Natural killer cell (primary cell): ENCODE results near the gene TAS2R46. TPM values are rescaled to one million over a fixed set of nuclear protein-coding genes. Genes with fewer than 3 reads are reported as not detected.

ENCODE experiments used
- ATAC-seq, 3 donors: fragments of 150-1000 bp in 2 of 3; fragments of 200-7000 bp in 1 of 3; cut with Tn5 transposase; 1 replicate in 1 of 3; 2 replicates in 2 of 3; pipeline ENCODE4 v1.10.0; 2021; ENCODE audit warnings: mild to moderate bottlenecking in 2 of 3, moderate library complexity in 2 of 3
- DNase-seq, 2 donors: peaks; one replicate each; pipeline versions ENCODE4 v3.0.0 to v3.0.0-alpha.2; 2013 to 2021; ENCODE audit warnings: mixed read lengths in 1 of 2
- H3K27ac ChIP-seq: one replicate; pipeline ENCODE4 v1.5.1; 2013; ENCODE audit warnings: mild to moderate bottlenecking, low read length
- H3K27me3 ChIP-seq: one replicate; pipeline ENCODE4 v1.6.1; 2013; ENCODE audit warnings: low read length; ENCODE audit not compliant: control insufficient read depth, insufficient read depth
- H3K36me3 ChIP-seq: one replicate; pipeline ENCODE4 v1.6.1; 2013; ENCODE audit warnings: low read length; ENCODE audit not compliant: control insufficient read depth, insufficient read depth
- H3K4me1 ChIP-seq: one replicate; pipeline ENCODE4 v1.6.1; 2013; ENCODE audit warnings: low read length; ENCODE audit not compliant: control insufficient read depth, insufficient read depth
- H3K4me3 ChIP-seq: one replicate; pipeline ENCODE4 v1.5.1; 2013; ENCODE audit warnings: low read length
- H3K9me3 ChIP-seq: one replicate; pipeline ENCODE4 v1.6.1; 2013; ENCODE audit warnings: low read length; ENCODE audit not compliant: control insufficient read depth, insufficient read depth
- H3K27ac Mint-ChIP-seq, 2 donors: one replicate each; pipeline ENCODE4 v1.8.0; 2022; ENCODE audit warnings: mild to moderate bottlenecking in 2 of 2, mixed read lengths in 2 of 2, moderate library complexity in 1 of 2
- H3K27me3 Mint-ChIP-seq, 2 donors: one replicate each; pipeline ENCODE4 v1.8.0; 2022; ENCODE audit warnings: low read depth in 2 of 2, mixed read lengths in 2 of 2
- H3K36me3 Mint-ChIP-seq: one replicate; pipeline ENCODE4 v1.8.0; 2022; ENCODE audit warnings: mixed read lengths
- H3K4me1 Mint-ChIP-seq, 2 donors: one replicate each; pipeline ENCODE4 v1.8.0; 2022; ENCODE audit warnings: mixed read lengths in 2 of 2
- H3K4me3 Mint-ChIP-seq: one replicate; pipeline ENCODE4 v1.8.0; 2022; ENCODE audit warnings: mild to moderate bottlenecking, moderate library complexity, mixed read lengths
- H3K9me3 Mint-ChIP-seq, 2 donors: one replicate each; pipeline ENCODE4 v1.8.0; 2022; ENCODE audit warnings: mixed read lengths in 2 of 2
- CTCF ChIP-seq: fragments of 200-600 bp; IDR thresholded peaks from one replicate; pipeline ENCODE4 v1.8.0; 2022; ENCODE audit warnings: antibody characterized with exemption
- WGBS: methylation state at CpG from one replicate; pipeline ENCODE4 v1.1.7; 2013; ENCODE audit warnings: missing lambda C conversion rate; ENCODE audit not compliant: insufficient coverage; 5-methylcytosine and 5-hydroxymethylcytosine counted together
- intact Hi-C: fragments of 100-400 bp; cut with micrococcal nuclease; formaldehyde crosslinking; loops from one replicate; pipeline ENCODE4 v1.14.2; 2022
- total RNA-seq, 4 donors: library from RNA; stranded (reverse); fragments of 120-200 nt in 1 of 4; gene quantifications; one replicate each; pipeline versions ENCODE4 v1.2.3 to v1.2.4, GENCODE V29; 2013 to 2022

Gene TAS2R46
- total RNA-seq, 3 donors from 2014 or later (not counting 1 experiment from before 2014, with no cell fraction given), result 3.3 to 4.5 (median 4.4) TPM

GRCh38 chr12:11015775-11016430 is 46.2 kb downstream of the TAS2R46 start:
- no peaks in the 10 kb centered on the region for H3K27me3 Mint-ChIP-seq
- Histone ChIP-seq H3K27ac (no peak overlapping the region), H3K4me3 (no peak overlapping the region), H3K27me3 (no peaks in the 10 kb centered on the region), H3K36me3 (no peaks in the 10 kb centered on the region), H3K4me1 (no peaks in the 10 kb centered on the region), H3K9me3 (no peaks in the 10 kb centered on the region)
- H3K9me3 Mint-ChIP-seq, result no peaks in the 10 kb centered on the region
- no peak overlapping the region for H3K4me3 Mint-ChIP-seq
- DNase-seq (no peak), ATAC-seq (no peak)
- TF ChIP-seq CTCF, result no peak
- no peaks in the 10 kb centered on the region for H3K36me3 Mint-ChIP-seq
- intact Hi-C loops, result no loop called here
- WGBS, result 95% methylated on average over 4 of the region's 4 CpGs
- H3K27ac Mint-ChIP-seq, result no peak overlapping the region
- H3K4me1 Mint-ChIP-seq, result no peaks in the 10 kb centered on the region

- no peaks in the 10 kb centered on the region for H3K36me3 Mint-ChIP-seq
- H3K4me1 Mint-ChIP-seq, result no peaks in the 10 kb centered on the region
- no peak overlapping the region for H3K27ac ChIP-seq
- no peaks in the 10 kb centered on the region for H3K27me3 Mint-ChIP-seq
- no peak overlapping the region for H3K4me3 ChIP-seq
- no peaks in the 10 kb centered on the region for H3K27me3 ChIP-seq
- no peaks in the 10 kb centered on the region for H3K9me3 Mint-ChIP-seq
- no peaks in the 10 kb centered on the region for H3K4me1 ChIP-seq
- no peak overlapping the region for H3K4me3 Mint-ChIP-seq
- intact Hi-C loops, result no loop called here
- H3K27ac Mint-ChIP-seq, result no peak overlapping the region
- H3K36me3 ChIP-seq, result no peaks in the 10 kb centered on the region
- no peaks in the 10 kb centered on the region for H3K9me3 ChIP-seq
- no peak for DNase-seq
- no peak for ATAC-seq
- TF ChIP-seq CTCF, result no peak
Measured at GRCh38 chr12:11014234-11014633, 47.9 kb downstream of the TAS2R46 start.

Other genes starting within 250 kb of the TAS2R46 start
- 1 to 10 TPM in 1 of 3 donors, under 1 TPM in 1, not detected in 1; 0.60 to 1.2 TPM for gene TAS2R10, start 235.9 kb downstream of the TAS2R46 start, total RNA-seq
- gene PRR4, start 212.8 kb downstream of the TAS2R46 start, total RNA-seq, result 1 to 10 TPM; 3.0 to 8.1 (median 3.6) TPM
- 10 to 100 TPM; 35.1 to 46.1 (median 40.6) TPM for gene PRH1, start 178.0 kb downstream of the TAS2R46 start, total RNA-seq
- 1 to 10 TPM; 1.6 to 2.5 (median 2.0) TPM for gene TAS2R13, start 152.7 kb downstream of the TAS2R46 start, total RNA-seq
- 1 to 10 TPM in 1 of 3 donors, not detected in 2; 1.0 TPM for gene PRH2, start 133.1 kb downstream of the TAS2R46 start, total RNA-seq
- 1 to 10 TPM; 3.6 to 4.8 (median 4.4) TPM for gene TAS2R14, start 123.0 kb downstream of the TAS2R46 start, total RNA-seq
- 1 to 10 TPM in 2 of 3 donors, under 1 TPM in 1; 0.88 to 3.0 (median 2.0) TPM for gene TAS2R50, start 75.4 kb downstream of the TAS2R46 start, total RNA-seq
- 1 to 10 TPM; 2.0 to 2.8 (median 2.4) TPM for gene TAS2R20, start 64.0 kb downstream of the TAS2R46 start, total RNA-seq
- gene TAS2R19, start 39.7 kb downstream of the TAS2R46 start, total RNA-seq, result 1 to 10 TPM; 2.9 to 4.1 (median 3.8) TPM
- 1 to 10 TPM; 3.7 to 6.2 (median 4.0) TPM for gene TAS2R31, start 30.9 kb downstream of the TAS2R46 start, total RNA-seq
- 1 to 10 TPM; 2.1 to 6.7 (median 4.5) TPM for gene TAS2R43, start 30.0 kb upstream of the TAS2R46 start, total RNA-seq
- 1 to 10 TPM; 6.9 to 9.7 (median 6.9) TPM for gene TAS2R30, start 72.3 kb upstream of the TAS2R46 start, total RNA-seq
- 10 to 100 TPM in 1 of 3 donors, 1 to 10 TPM in 2; 8.6 to 10.7 (median 9.9) TPM for gene SMIM10L1, start 108.9 kb upstream of the TAS2R46 start, total RNA-seq
- gene TAS2R42, start 124.6 kb upstream of the TAS2R46 start, total RNA-seq, result not detected
- not detected for gene PRB3, start 207.4 kb upstream of the TAS2R46 start, total RNA-seq
- gene PRB4, start 248.1 kb upstream of the TAS2R46 start, total RNA-seq, result not detected